NCI-H2171 treated with DMSO at 0.1 percent for 48 hours (cell line): ENCODE measurements around the gene TMEM131L.
"Not testable (repeated sequence)": the region's sequence is repeated elsewhere in the genome, so short reads cannot be mapped to it uniquely, and the experiment has no call there.

ENCODE experiments used
- DNase-seq: peaks from one replicate; lab custom pipeline; 2025; lab: John Stamatoyannopoulos, UW

Gene TMEM131L

GRCh38 chr4:153541456-153542096 is 75.4 kb downstream of the TMEM131L start:
- DNase-seq: no peak

- DNase-seq: no peak
Measured at GRCh38 chr4:153542131-153542530, 76.0 kb downstream of the TMEM131L start.

- DNase-seq: no peak
Measured at GRCh38 chr4:153542834-153543233, 76.7 kb downstream of the TMEM131L start.

- no peak for DNase-seq
Measured at GRCh38 chr4:153543351-153543750, 77.2 kb downstream of the TMEM131L start.

- DNase-seq: peak; percentile 70
Measured at GRCh38 chr4:153545822-153546221, 79.7 kb downstream of the TMEM131L start.

GRCh38 chr4:153546280-153546679 is 80.1 kb downstream of the TMEM131L start:
- peak; percentile 70 for DNase-seq

GRCh38 chr4:153547520-153547919 is 81.4 kb downstream of the TMEM131L start:
- DNase-seq: peak; percentile 35

GRCh38 chr4:153548907-153549306 is 82.7 kb downstream of the TMEM131L start:
- DNase-seq: not testable (repeated sequence)

- no peak for DNase-seq
Measured at GRCh38 chr4:153549405-153549804, 83.2 kb downstream of the TMEM131L start.

- DNase-seq: no peak
Measured at GRCh38 chr4:153553155-153553818, 87.1 kb downstream of the TMEM131L start.

- no peak for DNase-seq
Measured at GRCh38 chr4:153553819-153554170, 87.6 kb downstream of the TMEM131L start.

GRCh38 chr4:153555730-153556434 is 89.7 kb downstream of the TMEM131L start:
- DNase-seq: no peak

- no peak for DNase-seq
Measured at GRCh38 chr4:153556435-153556815, 90.3 kb downstream of the TMEM131L start.

- DNase-seq: no peak
Measured at GRCh38 chr4:153560908-153561307, 94.7 kb downstream of the TMEM131L start.

GRCh38 chr4:153564630-153565525 is 98.7 kb downstream of the TMEM131L start:
- DNase-seq: peak; percentile 53

GRCh38 chr4:153566631-153567150 is 100.5 kb downstream of the TMEM131L start:
- no peak for DNase-seq

GRCh38 chr4:153567660-153568059 is 101.5 kb downstream of the TMEM131L start:
- DNase-seq: not testable (repeated sequence)

GRCh38 chr4:153570228-153570973 is 104.2 kb downstream of the TMEM131L start:
- no peak for DNase-seq

GRCh38 chr4:153571006-153571545 is 104.9 kb downstream of the TMEM131L start:
- DNase-seq: no peak

- no peak for DNase-seq
Measured at GRCh38 chr4:153572609-153573008, 106.4 kb downstream of the TMEM131L start.

- DNase-seq: no peak
Measured at GRCh38 chr4:153573221-153573620, 107.1 kb downstream of the TMEM131L start.
